Right ventricle myocardium superior (tissue), 1 donor: Measurements from ENCODE around the gene CD59. TPM values are rescaled to one million over a fixed set of nuclear protein-coding genes. Genes with fewer than 3 reads are reported as not detected.
A peak's percentile ranks its signal among the peaks of the same experiment; 100 is the strongest.

Source experiments
- ATAC-seq: fragments of 200-7000 bp; cut with Tn5 transposase; one replicate; pipeline ENCODE4 v1.9.1; 2020; ENCODE audit warnings: mild to moderate bottlenecking; ENCODE audit not compliant: poor library complexity
- DNase-seq: peaks from one replicate; pipeline ENCODE4 v3.0.0-alpha.2; 2020
- intact Hi-C: fragments of 100-400 bp; cut with DNase I; formaldehyde crosslinking; loops from one replicate; pipeline ENCODE4 v1.11.2; 2022
- total RNA-seq: library from RNA; stranded (reverse); fragmentation: NEBNext Ultra II Directional; extraction: Animal tissue kit (Norgen Biotek cat#: 25700); gene quantifications from one replicate; pipeline ENCODE4 v1.2.1, GENCODE V29; 2021
- donor health status: DM: no; HTN: yes; CAD: no; lungs with severe emphysema.

Gene CD59
- total RNA-seq, 1 donor from 2014 or later, result 713 TPM

DNA sequence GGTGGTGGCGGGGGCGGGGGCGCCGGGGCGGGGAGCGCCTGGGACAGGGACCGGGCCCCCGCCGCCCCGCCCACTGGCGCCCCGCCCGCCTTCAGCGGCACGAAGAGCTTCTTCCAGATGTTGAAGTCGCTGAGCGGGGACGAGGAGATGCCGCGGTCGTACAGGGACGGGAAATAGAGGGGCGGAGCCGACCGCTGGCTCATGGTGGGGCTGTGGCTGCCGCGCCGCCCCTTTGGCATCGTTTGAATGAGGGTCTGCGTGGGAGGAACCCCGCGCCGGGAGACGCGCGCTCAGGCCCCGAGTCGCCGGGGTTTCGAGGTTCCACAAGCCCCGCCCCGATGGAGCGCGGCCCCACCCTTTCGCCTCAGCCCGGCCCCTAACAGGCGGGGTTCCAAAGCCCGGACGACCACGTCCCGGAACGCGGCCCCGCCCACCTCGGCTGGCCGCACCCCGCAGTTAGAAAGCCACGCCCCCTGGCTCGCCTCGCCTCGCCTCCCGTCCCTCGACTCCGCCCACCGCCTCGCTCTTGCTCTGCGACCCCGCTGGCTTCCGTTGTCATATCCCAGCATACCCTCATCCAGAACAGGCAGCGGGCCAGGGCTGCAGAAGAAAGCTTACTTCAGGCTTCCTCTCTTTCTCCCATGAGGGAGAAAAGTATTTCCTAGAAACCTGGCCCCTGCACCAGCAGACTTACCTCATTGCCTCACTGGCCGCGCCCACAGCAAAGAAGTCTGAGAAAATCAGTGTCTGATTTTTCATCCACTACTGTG, 35.5 kb downstream of the CD59 start, which contains the start of gene C11orf91:
C11orf91 (minus strand) TSS at position 325 of the 770 bp plus-strand sequence; CDS start at position 239, 86 bp downstream.
- intact Hi-C loops, result no loop called here
- ATAC-seq (peak; percentile 94), DNase-seq (peak; percentile 98)

DNA sequence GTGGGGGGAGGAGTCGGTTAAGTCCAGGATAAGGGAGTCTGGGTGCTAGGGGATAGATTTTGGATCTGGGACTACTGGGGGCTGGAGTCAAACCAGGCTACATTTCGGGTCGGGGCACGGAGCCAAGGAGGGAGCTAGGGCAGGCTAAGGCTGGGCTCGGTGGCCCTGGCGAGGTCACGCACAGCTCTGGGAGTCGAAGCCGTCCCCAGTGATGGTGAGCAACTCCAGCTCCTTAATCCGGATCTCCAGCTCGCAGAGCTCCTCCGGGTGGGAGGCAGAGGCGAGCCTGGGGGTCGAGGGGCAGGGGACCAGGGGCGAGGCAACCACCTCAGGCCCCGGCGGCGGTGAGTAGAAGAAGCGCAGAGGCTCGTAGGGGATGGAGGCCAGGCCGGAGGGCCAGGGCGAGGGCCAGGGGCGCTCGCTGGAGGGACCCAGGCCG, 36.1 kb downstream of the CD59 start:
- ATAC-seq (peak; percentile 0), DNase-seq (peak; percentile 73)
- intact Hi-C loops, result no loop called here

DNA sequence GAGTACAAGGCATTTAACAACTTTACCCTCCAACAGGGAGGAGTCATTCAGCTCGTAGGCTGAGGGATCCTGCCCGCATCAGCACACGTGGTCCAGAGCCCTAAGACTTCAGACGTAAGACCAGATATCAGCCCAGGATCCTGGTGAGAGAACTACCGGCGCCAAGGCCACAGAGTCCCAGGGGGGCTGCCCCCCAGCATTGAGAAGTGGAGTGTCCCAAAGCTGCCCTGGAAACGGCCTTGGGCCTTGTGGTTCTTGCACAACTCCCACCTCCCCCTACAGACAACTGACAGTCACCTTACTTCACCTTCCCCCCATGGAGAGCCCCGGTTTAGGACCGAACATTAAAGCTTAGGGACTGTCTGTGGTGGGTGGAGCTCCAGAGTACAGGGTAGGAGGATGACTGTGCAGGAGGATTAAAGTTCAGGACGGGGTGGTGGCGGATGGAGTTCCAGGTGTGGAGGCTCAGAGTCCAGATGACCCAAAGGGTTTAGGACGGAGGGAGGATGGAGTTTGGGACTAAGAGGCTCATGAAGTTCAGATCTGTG, 36.6 kb downstream of the CD59 start:
- intact Hi-C loops, result loop anchor here (10.0 kb wide), 1 partner anchor 535 kb away; the partner anchor contains the start of gene CSTF3
- DNase-seq (peak; percentile 44), ATAC-seq (no peak)

GRCh38 chr11:33698921-33699320, 37.3 kb downstream of the CD59 start:
- ATAC-seq (no peak), DNase-seq (no peak)
- intact Hi-C loops, result loop anchor here (10.0 kb wide), 1 partner anchor 534 kb away; the partner anchor contains the start of gene CSTF3

DNA sequence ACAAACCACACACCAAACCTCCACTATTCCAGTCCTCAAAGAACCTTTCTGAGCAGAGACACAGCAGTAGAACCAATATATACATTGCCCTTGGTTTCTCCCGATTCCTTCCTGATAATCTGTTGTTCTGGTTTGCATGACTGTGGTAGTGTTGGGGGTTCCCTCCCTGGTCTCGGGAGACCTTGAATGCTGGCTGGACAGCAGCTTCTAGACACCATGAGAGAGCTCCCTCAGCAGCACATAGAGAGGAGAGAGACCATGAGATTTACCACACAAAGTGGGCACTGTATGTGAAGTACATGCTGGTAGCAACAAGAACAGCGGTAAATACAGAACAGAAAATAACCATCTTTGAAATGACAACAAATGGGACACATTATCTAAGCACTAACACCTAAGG, 38.2 kb downstream of the CD59 start:
- intact Hi-C loops, result loop anchor here (10.0 kb wide), 1 partner anchor 533 kb away; the partner anchor contains the start of gene CSTF3
- ATAC-seq (no peak), DNase-seq (no peak)

DNA sequence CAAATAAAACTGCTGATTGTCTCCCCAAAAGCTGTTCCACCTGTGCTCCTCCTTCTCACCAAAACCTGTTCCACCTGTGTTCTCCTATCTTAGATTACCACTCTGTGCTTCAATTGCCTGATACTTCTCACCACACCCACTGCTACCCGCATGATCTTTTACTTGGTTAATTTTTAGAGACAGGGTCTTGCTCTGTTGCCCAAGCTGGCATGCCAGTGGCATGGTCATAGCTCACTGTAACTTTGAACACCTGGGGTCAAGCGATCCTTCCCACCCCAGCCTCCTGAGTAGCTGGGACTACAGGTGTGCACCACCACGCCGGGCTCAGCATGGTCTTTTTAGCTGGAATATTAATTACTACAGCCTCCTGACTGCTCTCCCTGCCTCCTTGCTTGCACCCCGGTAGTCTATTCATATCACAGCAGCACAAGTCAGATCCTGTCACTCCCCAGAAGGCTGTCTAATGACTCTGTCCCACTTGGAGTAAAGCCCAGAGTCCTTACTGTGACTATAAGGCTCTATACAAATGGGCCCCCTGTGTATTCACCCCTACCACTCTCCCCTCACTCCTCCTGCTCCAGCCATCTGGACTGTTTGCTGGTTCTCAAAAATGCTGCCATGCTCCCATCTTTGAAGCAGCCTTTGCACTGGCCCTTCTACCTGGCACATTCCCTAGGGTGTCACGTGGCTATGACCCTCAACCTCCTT, 39.1 kb downstream of the CD59 start:
- DNase-seq (no peak), ATAC-seq (no peak)
- intact Hi-C loops, result loop anchor here (10.0 kb wide), 1 partner anchor 532 kb away; the partner anchor contains the start of gene CSTF3

DNA sequence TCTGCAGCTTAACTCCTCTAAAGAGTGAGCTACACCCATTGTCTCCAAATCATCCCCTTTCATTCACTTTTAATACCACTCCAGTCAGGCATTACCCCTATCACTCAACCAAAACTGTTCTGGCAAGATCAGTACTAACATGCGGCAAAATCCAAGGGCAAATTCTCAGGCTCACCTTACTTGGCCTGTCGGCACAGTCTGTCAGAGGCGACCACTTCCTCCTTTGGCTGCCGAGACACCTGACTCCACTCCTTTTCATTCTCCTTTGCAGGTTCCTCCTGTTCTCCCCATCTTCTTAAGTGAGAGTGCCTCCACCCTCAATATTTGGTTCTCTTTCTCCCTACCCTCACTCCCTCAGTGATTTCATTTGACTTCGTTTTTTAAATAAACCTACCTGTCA, 39.8 kb downstream of the CD59 start:
- intact Hi-C loops, result loop anchor here (10.0 kb wide), 1 partner anchor 532 kb away; the partner anchor contains the start of gene CSTF3
- DNase-seq (no peak), ATAC-seq (no peak)

- intact Hi-C loops, result loop anchor here (10.0 kb wide), 1 partner anchor 530 kb away; the partner anchor contains the start of gene CSTF3
These were observed 41.1 kb downstream of the CD59 start for GRCh38 chr11:33695051-33695566.

DNA sequence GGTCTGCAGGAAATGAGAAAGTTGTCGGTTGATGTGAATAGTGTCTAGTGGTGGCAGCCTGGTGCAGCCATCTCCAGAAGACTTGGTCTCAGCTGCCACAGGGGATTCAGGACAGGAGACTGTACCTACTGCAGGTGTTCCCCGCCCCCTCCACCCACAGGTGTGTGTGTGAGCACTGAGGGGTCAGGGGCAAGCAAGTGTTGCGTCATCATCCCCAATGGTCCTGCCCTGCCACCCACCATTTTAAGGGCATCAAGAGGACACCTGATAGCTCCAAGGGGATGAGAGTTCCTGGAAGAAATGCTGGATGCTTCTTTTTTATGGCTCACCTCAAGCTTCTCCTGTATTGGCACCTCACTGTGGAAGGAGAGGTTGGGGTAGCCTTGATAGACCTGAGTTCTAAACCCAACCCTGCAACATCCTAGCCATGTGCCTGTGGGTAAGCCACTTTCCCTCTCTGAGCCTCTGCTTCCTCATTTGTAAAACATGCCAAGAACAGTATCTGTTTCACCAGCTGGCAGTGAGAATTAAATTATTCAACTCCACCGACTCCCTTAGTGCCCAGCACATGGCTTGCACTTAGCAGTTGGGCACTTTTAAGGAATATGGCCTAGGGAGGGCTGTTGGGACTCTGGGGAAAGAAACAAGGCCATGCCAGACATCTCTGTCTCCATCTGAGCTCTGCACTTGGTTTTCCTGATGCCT, 41.7 kb downstream of the CD59 start:
- DNase-seq (no peak), ATAC-seq (no peak)
- intact Hi-C loops, result loop anchor here (5.0 to 10.0 kb wide), 2 partner anchors 43 to 530 kb away; partner anchors contain the start of genes CD59 and CSTF3

More at GRCh38 chr11:33695051-33695566, 41.1 kb downstream of the CD59 start:
- DNase-seq, result peak; percentile 54
- no peak for ATAC-seq

DNA sequence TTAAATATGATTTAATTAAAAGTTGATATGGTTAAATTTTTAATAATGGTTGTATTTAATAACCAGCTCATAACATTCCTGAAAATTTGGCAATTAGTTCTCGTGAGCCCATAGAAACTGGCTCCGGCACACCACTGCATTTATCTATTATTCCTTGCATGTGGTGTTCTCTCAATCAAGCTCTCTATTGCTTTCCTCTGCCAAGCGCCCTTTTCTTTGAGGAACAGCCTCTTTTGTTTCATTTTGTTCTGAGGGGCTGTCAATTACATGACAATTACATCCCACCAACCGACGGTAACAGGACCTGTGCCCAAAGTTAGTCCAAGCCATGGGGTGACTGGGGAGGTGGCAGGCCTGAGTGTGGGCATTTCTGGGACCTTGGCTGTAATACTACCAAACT, 43.7 kb downstream of the CD59 start:
- no peak for DNase-seq
- ATAC-seq, result no peak
- intact Hi-C loops, result loop anchor here (5.0 to 10.0 kb wide), 2 partner anchors 45 to 528 kb away; partner anchors contain the start of genes CD59 and CSTF3

GRCh38 chr11:33692013-33692504, 44.2 kb downstream of the CD59 start:
- intact Hi-C loops, result loop anchor here (5.0 to 10.0 kb wide), 2 partner anchors 45 to 527 kb away; partner anchors contain the start of genes CD59 and CSTF3
- DNase-seq, result peak; percentile 67
- ATAC-seq, result peak; percentile 59

- DNase-seq, result no peak
- ATAC-seq, result no peak
- intact Hi-C loops, result loop anchor here (5.0 to 10.0 kb wide), 2 partner anchors 46 to 526 kb away; partner anchors contain the start of genes CD59 and CSTF3
These were observed 45.0 kb downstream of the CD59 start for GRCh38 chr11:33691066-33691864.

GRCh38 chr11:33690290-33691065, 45.7 kb downstream of the CD59 start:
- peak; percentile 73 for ATAC-seq
- intact Hi-C loops, result loop anchor here (5.0 to 10.0 kb wide), 2 partner anchors 47 to 526 kb away; partner anchors contain the start of genes CD59 and CSTF3

GRCh38 chr11:33689501-33689900, 46.7 kb downstream of the CD59 start:
- ATAC-seq (no peak), DNase-seq (no peak)
- intact Hi-C loops, result loop anchor here (2.0 to 5.0 kb wide), 2 partner anchors 147 to 327 kb away; no protein-coding TSS in a partner anchor

More at GRCh38 chr11:33690290-33691065, 45.7 kb downstream of the CD59 start:
- peak; percentile 80 for DNase-seq

- ATAC-seq (no peak), DNase-seq (no peak)
- intact Hi-C loops, result loop anchor here (2.0 to 5.0 kb wide), 2 partner anchors 147 to 326 kb away; no protein-coding TSS in a partner anchor
These were observed 47.1 kb downstream of the CD59 start for GRCh38 chr11:33689085-33689484.
